Inferior parietal cortex (tissue), 1 donor: ENCODE results near the gene TRAF3IP1.

Source experiments
- DNase-seq: peaks from one replicate; pipeline ENCODE4 v3.0.0-alpha.2; 2016; ENCODE audit errors: extremely low spot score

The TRAF3IP1 gene

GRCh38 chr2:238287737-238288649, 32.3 kb upstream of the TRAF3IP1 start, which contains the start of gene PER2:
Gene PER2 (minus strand): TSS chr2:238288610. CDS start chr2:238277936, 10,674 bp downstream.
- peak; percentile 23 for DNase-seq

DNA sequence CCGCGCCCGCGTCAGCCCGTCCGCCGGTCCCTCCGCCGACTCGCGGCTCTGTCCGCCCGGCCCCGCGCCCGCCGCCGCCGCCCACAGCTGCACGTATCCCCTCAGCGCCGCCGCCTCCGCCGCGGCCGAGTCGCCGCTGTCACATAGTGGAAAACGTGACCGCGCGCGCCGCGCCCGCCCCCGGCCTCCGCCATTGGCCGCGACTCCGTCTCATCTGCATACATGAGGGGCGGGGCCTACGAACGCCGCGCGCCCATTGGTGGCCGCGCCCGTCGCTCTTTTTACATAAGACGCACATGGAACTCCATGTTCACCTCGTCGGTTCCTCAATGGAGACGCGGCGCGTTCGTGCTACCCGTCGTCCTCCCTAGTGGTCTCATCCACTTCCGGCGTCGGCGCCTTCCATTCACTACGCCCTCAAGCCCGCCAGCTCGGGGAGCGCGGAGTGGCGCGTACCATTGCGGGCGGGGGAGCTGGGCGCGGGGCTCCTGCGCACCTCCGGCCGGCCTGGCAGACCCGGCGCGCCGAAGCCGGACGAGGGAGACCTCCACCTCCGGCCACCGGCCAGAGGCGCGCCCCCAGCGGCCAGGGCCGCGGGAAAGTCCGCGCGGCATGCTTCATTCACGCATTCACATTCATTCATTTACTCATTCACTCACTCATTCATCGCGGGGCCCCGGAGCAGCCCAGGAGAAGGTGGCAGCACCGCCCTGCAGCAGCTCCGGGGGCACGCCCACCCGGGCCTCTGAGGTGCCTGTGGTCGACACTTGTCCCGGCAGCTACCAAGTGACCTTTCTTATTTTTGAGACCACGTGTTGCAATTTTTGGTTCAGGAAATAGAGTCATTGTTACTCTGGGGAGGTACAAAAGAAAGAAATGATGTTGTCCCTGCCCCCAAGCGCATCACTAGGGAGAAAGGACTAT, 31.4 kb upstream of the TRAF3IP1 start:
- peak; percentile 97 for DNase-seq

GRCh38 chr2:238289574-238289973, 30.7 kb upstream of the TRAF3IP1 start:
- peak; percentile 6 for DNase-seq

DNA sequence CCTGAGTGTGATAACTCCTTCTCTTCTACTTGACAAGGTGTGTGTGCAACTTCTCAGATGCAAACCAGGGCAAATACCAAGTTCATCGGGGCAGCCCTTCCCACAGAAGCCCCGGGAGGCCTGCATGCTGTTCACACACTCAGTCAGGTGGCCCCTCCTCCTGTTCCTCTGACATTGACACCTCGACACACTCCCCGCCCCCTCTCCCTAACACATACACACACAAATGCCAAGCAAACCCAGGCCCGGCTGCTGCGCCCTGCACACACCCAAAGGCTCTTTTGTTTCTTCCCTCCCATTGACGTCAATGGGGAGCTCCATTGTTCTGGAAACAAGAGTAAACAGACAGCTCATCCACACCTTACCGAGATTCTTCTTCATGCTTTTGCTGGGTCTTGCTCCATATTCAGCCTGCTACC, 30.2 kb upstream of the TRAF3IP1 start:
- peak; percentile 50 for DNase-seq

DNA sequence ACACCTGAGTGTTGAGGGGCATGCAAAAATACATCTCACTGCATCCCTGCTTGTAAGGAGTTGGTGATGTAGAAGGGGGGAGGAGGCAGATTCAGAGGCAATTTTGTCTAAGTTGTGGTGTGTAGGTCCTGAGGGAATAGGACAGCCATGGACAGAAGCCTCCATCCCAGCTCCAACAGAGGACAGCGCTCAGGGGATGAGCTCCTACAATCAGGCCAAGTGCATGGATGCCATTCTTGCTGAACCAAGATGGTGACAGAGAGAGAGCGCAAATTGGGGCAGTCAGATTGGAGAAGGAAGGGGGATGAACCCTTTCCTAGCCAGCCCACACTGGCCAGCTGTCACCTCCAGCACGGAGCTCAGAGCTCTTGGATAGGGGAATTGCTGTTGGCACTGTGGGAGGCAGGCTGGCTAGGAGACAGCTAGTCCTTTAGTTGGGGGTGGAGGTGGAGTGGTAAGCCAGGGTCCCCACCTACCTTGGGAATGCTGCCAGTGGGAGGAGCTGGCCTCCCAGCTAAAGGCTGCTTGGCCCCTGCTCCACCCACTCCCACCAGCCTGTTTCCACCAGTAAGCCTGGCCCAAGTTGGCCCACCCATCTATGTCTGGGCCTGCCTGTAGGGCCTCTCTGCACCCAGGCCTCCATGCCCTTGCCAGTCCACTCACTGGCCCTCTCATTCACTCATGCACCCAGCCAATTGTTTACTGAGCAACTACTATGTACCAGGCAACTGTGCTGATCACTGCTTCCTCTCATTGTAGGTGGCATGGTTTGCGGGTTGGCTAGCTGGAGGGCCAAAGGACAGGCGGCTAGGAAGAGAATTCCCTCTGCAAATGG, 29.4 kb upstream of the TRAF3IP1 start:
- DNase-seq, result no peak

GRCh38 chr2:238291550-238292281, 28.6 kb upstream of the TRAF3IP1 start:
- DNase-seq, result no peak

GRCh38 chr2:238294046-238294392, 26.3 kb upstream of the TRAF3IP1 start:
- no peak for DNase-seq

DNA sequence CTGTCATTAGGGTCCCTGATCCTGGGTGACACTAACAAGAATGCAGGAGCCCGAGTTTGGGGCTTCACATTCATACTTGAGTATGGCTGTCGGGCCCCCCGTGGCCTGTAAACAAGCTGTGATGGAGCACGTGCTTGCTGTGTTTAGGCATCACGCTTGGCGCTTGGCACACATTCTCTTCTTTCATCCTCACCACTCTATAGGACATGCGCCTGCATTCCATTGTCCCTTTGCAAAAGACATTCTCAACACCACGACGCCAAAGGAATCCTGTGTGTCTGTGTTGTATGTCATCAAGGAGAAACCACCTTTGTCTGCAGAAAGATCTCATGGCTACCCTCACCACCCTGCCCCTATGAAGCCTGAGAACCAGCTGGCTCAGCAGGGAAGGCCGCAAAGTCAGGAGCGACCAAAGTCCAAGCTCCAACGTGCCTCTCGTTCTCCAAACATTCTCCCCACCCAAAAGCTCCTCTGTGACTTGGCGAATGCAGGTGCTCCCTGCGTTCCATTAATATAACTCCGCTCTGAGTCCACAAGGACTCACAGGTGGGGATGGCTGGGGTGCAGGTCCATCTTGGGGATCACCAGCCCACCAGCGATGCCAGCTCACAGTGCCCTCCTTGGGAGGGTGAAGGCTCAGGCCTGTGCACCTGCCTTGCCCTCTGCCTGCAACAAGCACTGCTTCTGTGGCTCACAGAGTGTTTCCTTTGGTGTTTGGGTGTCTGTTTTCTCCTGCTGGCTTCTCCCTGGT, 25.8 kb upstream of the TRAF3IP1 start:
- DNase-seq, result no peak

DNA sequence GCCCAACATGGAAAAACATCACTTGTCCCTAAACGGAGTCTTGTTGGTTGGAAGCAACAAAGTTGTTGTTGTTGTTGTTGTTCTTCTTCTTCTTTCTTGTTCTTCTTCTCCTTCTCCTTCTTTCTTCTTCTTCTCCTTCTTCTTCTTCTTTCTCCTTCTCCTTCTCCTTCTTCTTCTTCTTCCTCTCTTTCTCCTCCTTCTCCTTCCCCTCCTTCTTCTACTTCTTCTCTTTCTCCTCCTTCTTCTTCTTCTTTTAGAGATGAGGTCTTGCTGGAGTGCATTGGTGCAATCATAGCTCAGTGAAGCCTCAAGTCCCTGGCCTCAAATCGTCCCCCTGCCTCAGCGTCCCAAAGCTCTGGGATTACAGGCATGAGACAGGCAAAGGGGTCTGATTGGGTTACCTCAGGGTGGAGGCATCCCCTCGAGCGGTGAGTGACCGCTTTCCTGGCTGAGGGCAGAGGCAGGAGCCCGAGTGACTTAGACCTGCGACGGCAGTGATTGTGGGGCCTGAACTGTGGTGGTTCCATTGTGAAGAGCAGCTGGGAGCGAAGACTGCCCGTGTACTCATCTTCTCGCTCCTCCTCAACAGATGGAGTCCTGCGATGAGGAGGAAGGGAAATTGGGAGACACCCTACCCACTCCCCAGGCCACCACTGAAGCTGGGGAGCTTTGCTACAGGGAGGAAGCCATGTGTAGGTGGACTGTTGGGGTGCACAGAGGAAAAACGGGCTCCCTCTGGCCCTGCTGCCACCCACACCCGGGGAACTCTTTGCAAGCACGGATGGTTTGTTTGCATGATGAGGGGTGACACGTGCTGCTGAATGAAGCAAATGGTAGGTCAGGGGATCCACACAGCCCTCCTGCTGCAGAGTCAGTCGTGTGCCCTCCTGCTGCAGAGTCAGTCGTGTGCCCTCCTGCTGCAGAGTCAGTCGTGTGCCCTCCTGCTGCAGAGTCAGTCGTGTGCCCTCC, 24.9 kb upstream of the TRAF3IP1 start:
- no peak for DNase-seq

DNA sequence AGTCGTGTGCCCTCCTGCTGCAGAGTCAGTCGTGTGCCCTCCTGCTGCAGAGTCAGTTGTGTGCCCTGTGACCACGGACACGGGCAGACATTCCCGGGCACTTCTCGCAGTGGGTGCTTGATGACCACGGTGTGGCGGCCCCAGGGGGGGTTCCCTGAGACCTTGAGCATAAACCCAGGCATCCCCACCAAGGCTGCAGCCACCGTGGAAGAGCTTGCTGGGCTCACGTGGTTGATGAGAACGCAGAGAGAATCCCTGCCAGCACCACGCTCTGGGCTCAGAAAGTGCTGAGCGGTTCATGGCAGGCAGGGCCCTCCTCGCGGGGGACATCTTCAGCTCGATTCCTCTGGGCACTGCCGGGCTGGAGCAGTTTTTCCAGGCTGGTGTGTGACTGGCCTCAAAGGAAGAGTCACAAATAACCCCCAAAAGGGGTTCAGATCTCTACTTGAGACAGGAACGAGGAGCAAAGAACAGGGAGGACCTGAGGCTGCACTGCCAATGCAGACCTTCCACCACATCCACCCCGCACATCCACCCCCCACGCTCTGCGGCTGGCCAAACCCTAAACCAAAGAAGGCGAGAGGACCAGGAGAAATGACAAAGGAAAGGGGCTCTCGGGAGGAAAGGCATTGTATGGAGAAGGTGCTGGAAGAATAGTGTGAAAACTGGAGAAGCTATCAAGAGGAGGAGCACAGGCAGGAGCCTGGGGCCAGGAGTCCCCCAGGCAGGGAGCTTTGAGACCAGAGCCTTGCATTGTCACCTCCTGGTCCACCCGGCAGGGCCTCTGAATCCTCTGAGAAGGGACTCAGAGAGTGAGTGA, 23.5 kb upstream of the TRAF3IP1 start:
- DNase-seq, result no peak

GRCh38 chr2:238299803-238300202, 20.5 kb upstream of the TRAF3IP1 start:
- DNase-seq, result no peak

- DNase-seq, result no peak
These were observed 18.2 kb upstream of the TRAF3IP1 start for GRCh38 chr2:238302087-238302486.

GRCh38 chr2:238302751-238303150, 17.6 kb upstream of the TRAF3IP1 start:
- no peak for DNase-seq

DNA sequence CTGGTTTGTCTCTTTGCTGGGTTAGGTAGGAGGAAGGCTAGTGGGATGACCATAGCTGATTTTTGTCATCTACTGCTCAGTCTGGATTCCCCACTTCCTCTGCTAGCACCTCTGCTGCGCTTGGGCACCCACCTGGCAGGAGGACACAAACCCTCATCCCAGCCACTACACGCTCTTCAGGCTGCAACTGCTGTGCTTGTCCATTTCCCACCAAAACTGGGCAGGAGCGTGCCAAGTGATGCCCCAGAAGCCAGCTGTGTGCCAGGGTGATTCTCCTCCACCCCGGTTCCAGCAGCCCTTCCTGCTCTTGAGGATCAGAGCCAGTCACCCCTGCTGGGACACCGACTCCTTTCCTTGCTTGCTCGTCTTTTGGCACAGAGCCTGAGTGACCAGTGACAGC, 16.2 kb upstream of the TRAF3IP1 start:
- no peak for DNase-seq

DNA sequence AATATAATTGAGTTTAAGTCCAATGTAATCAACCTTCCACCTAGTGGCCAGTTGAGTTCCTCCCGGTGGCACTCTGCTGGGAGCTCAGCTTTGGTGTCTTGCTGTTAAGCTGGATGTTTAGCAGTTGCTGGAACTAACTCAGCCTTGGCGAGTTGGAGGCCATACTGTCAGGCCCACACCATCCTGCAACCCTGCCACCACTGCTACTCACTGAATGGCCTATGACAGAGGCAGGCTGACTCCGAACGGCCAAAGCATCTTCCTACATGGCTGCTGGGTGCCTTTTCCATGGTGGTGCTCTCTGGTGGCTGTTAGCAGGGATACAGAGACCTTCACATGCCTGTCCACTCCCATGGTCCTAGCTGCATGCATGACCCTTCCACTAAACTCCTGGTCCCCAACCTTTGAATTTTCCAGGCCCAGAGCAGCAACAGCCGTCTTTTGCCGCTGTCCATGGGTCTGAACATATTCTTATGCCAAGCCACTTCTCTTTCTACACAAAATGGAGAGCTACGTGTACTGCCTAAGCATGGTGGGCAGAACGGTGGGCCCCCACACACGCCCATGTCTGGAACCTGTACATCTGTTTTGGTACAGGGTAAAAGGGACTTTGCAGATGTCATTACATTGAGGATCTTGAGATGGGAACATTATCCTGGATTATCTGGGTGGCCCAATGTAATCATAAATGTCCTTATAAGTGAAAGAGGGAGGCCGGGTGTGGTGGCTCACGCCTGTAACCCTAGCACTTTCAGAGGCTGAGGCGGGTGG, 15.0 kb upstream of the TRAF3IP1 start:
- DNase-seq, result no peak

GRCh38 chr2:238305965-238306671, 14.2 kb upstream of the TRAF3IP1 start:
- DNase-seq, result no peak

- DNase-seq, result no peak
These were observed 13.7 kb upstream of the TRAF3IP1 start for GRCh38 chr2:238306672-238306998.
